ENCODE measurements around the gene TMEM178B. TPM values are rescaled to one million over a fixed set of nuclear protein-coding genes. Genes with fewer than 3 reads are reported as not detected.

TMEM178B gene
- total RNA-seq, 6 experiments from 2014 or later, result under 0.01 to 0.53 (median 0.13) TPM; not detected in 2

- 69% methylated on average over 6 of the region's 6 CpGs for WGBS (ENCODE audit: insufficient coverage, low coverage, low lambda C conversion rate, missing lambda C conversion rate)
- ATAC-seq (no peak), DNase-seq (no peak)
- Histone ChIP-seq H3K27me3 (no peaks in the 10 kb centered on the region), H3K9me3 (no peaks in the 10 kb centered on the region), H3K36me3 (no peaks in the 10 kb centered on the region), H3K4me1 (no peaks in the 10 kb centered on the region), H3K27ac (no peak overlapping the region), H3K4me3 (no peak overlapping the region)
- no peak for TF ChIP-seq CTCF (IDR thresholded peaks at IDR 0.05)
- TF ChIP-seq POLR2A (IDR thresholded peaks at IDR 0.05), result no peak
- intact Hi-C loops (cut with DNase I), result no loop called here
Measured at GRCh38 chr7:141389140-141389796, 315.4 kb downstream of the TMEM178B start.

GRCh38 chr7:141390339-141390738, 316.5 kb downstream of the TMEM178B start:
- DNase-seq (no peak), ATAC-seq (no peak)
- intact Hi-C loops (cut with DNase I), result no loop called here
- Histone ChIP-seq H3K36me3 (no peaks in the 10 kb centered on the region), H3K27ac (no peak overlapping the region), H3K9me3 (no peaks in the 10 kb centered on the region), H3K4me3 (no peak overlapping the region), H3K4me1 (no peaks in the 10 kb centered on the region), H3K27me3 (no peaks in the 10 kb centered on the region)
- 72% methylated on average over 6 of the region's 6 CpGs for WGBS (ENCODE audit: insufficient coverage, low coverage, low lambda C conversion rate, missing lambda C conversion rate)
- TF ChIP-seq POLR2A (IDR thresholded peaks at IDR 0.05) (no peak), CTCF (IDR thresholded peaks at IDR 0.05) (no peak)

GRCh38 chr7:141393056-141393455, 319.2 kb downstream of the TMEM178B start:
- ATAC-seq, result no peak
- intact Hi-C loops (cut with DNase I), result no loop called here
- TF ChIP-seq POLR2A (IDR thresholded peaks at IDR 0.05) (no peak), CTCF (IDR thresholded peaks at IDR 0.05) (no peak)
- Histone ChIP-seq H3K36me3 (no peaks in the 10 kb centered on the region), H3K27me3 (no peaks in the 10 kb centered on the region), H3K9me3 (no peaks in the 10 kb centered on the region), H3K4me1 (no peaks in the 10 kb centered on the region), H3K4me3 (no peak overlapping the region), H3K27ac (no peak overlapping the region)
- 34% methylated on average over 4 of the region's 4 CpGs for WGBS (ENCODE audit: insufficient coverage, low coverage, low lambda C conversion rate, missing lambda C conversion rate)
- DNase-seq, result no peak

GRCh38 chr7:141397236-141398163, 323.6 kb downstream of the TMEM178B start:
- Histone ChIP-seq H3K27ac (no peak overlapping the region), H3K4me3 (no peak overlapping the region), H3K9me3 (no peaks in the 10 kb centered on the region), H3K36me3 (no peaks in the 10 kb centered on the region), H3K27me3 (no peaks in the 10 kb centered on the region), H3K4me1 (no peaks in the 10 kb centered on the region)
- intact Hi-C loops (cut with DNase I), result no loop called here
- ATAC-seq (no peak), DNase-seq (no peak)
- WGBS (ENCODE audit: insufficient coverage, low coverage, low lambda C conversion rate, missing lambda C conversion rate), result 57% methylated on average over 5 of the region's 7 CpGs
- TF ChIP-seq CTCF (IDR thresholded peaks at IDR 0.05) (no peak), POLR2A (IDR thresholded peaks at IDR 0.05) (no peak)

Measured in right lobe of liver (tissue), 6 donors.